ENCODE results near the gene ELMO1.

ELMO1 gene

GRCh38 chr7:37408291-37409228 is 40.1 kb downstream of the ELMO1 start:
- DNase-seq (ENCODE audit: low read depth): no peak

- no peak for DNase-seq (ENCODE audit: low read depth)
These were observed 43.0 kb downstream of the ELMO1 start for GRCh38 chr7:37405603-37406122.

- DNase-seq (ENCODE audit: low read depth): no peak
These were observed 43.5 kb downstream of the ELMO1 start for GRCh38 chr7:37405128-37405527.

GRCh38 chr7:37399876-37400421 is 48.7 kb downstream of the ELMO1 start:
- no peak for DNase-seq (ENCODE audit: low read depth)

GRCh38 chr7:37398403-37398802 is 50.3 kb downstream of the ELMO1 start:
- no peak for DNase-seq (ENCODE audit: low read depth)

- no peak for DNase-seq (ENCODE audit: low read depth)
These were observed 52.9 kb downstream of the ELMO1 start for GRCh38 chr7:37395618-37396259.

- DNase-seq (ENCODE audit: low read depth): no peak
These were observed 54.5 kb downstream of the ELMO1 start for GRCh38 chr7:37394158-37394557.

- DNase-seq (ENCODE audit: low read depth): no peak
These were observed 55.2 kb downstream of the ELMO1 start for GRCh38 chr7:37393476-37393875.

GRCh38 chr7:37392673-37393017 is 56.0 kb downstream of the ELMO1 start:
- no peak for DNase-seq (ENCODE audit: low read depth)

- no peak for DNase-seq (ENCODE audit: low read depth)
These were observed 56.6 kb downstream of the ELMO1 start for GRCh38 chr7:37391791-37392672.

- no peak for DNase-seq (ENCODE audit: low read depth)
These were observed 58.5 kb downstream of the ELMO1 start for GRCh38 chr7:37390114-37390513.

- DNase-seq (ENCODE audit: low read depth): no peak
These were observed 59.9 kb downstream of the ELMO1 start for GRCh38 chr7:37388811-37389210.

- no peak for DNase-seq (ENCODE audit: low read depth)
These were observed 62.9 kb downstream of the ELMO1 start for GRCh38 chr7:37385787-37386186.

GRCh38 chr7:37382546-37383088 is 66.0 kb downstream of the ELMO1 start:
- DNase-seq (ENCODE audit: low read depth): no peak

GRCh38 chr7:37380831-37381230 is 67.8 kb downstream of the ELMO1 start:
- no peak for DNase-seq (ENCODE audit: low read depth)

GRCh38 chr7:37379546-37380277 is 69.0 kb downstream of the ELMO1 start:
- DNase-seq (ENCODE audit: low read depth): no peak

GRCh38 chr7:37377231-37377630 is 71.4 kb downstream of the ELMO1 start:
- DNase-seq (ENCODE audit: low read depth): no peak

- no peak for DNase-seq (ENCODE audit: low read depth)
These were observed 72.3 kb downstream of the ELMO1 start for GRCh38 chr7:37376386-37376785.

- DNase-seq (ENCODE audit: low read depth): no peak
These were observed 75.9 kb downstream of the ELMO1 start for GRCh38 chr7:37372750-37373149.

GRCh38 chr7:37371755-37372154 is 76.9 kb downstream of the ELMO1 start:
- DNase-seq (ENCODE audit: low read depth): no peak

- no peak for DNase-seq (ENCODE audit: low read depth)
These were observed 78.8 kb downstream of the ELMO1 start for GRCh38 chr7:37369906-37370305.

Measured in T-helper 22 cell (primary cell).